Fibroblast of peridontal ligament (primary cell): ENCODE data around the gene TJP3.

Experiments
- DNase-seq: peaks from one replicate; pipeline ENCODE4 v3.0.0-alpha.2; 2010; ENCODE audit errors: extremely low read depth

The TJP3 gene

GRCh38 chr19:3691726-3692125 lies 16.5 kb upstream of the TJP3 start:
- no peak for DNase-seq

DNA sequence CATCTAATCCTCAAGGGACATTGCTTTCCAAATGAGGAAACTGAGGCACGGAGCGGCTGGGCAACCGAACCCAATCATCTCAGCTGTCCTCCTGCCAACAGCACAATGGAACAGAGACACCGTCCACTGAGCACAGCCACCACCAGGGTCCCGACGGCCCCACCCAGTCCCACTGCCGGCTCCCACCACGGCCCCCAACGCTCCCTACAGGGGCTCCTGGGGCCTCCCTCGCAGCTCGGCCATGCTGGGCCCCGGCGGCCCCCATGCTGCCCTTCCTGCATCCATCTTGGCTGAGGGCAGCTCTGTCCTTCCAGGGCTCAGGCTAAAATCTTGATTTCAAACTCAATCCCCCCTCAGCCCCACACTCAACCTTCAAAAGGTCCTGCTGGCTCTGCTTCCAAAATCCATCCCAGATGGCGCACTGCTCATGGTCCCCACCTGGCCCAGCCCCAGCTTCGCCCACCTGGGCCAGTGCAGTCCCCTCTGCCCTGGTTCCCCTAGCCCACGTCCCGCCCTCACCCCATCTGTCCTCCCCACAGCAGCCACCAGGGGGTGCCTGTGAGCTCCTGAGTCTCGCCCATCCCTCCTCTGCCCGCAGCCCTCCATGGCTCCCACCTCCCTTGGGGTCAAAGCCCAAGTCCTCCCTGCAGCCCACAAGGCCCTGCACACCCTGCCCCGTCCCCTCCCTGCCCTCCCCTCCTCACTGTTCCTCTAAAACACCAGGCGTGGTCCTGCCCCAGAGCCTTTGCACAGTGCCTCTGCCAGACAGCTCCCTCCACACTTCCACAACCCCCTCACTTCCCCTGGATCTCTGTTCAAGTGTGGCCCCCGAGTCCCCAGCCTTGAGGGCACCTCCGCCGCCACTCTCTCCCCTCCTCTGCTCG lies 15.8 kb upstream of the TJP3 start:
- no peak for DNase-seq

DNA sequence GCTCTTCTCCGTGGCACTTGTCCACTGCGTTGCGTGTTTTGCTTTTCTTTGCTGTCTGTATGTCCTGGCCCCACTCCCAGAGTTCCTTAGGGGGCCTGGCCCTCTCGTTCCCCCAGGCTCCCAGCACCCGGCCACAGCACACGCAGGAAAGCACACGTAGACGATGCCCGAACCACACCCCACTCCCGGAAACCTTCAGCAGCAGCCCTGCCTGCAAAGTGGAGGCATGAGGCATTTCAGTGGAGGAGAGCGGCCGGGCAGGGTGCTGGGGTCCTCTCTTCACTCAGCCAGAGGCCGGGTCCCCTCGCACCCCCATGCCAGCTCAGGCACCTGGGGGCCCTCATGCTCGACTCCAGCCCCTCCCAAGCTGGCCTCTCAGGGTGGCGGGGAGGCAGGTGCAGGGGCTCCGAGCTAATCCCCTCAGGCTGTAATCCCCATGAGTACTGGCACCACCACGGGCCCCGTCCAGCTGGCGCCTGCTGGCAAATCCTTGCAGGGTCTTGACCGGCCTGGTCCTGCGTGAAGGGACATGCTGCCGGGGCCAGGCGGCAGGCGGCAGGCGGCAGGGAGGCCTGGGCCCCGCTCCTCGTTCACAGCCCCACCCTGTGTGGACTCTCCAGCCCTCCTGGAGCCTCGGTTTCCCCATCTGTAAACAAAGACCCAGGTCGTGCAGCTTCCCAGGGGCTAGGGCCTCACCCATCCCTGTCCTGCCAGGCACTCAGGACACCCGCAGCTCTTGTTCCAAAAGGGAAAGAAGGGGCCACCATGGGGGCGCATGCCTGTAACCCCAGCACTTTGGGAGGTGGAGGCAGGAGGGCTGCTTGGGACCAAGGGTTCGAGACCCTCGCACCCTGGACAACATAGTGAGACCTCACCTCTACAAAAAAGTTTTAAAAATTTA lies 14.9 kb upstream of the TJP3 start:
- no peak for DNase-seq

GRCh38 chr19:3694361-3695123 lies 13.6 kb upstream of the TJP3 start:
- no peak for DNase-seq

GRCh38 chr19:3695124-3695733 lies 13.0 kb upstream of the TJP3 start:
- no peak for DNase-seq

DNA sequence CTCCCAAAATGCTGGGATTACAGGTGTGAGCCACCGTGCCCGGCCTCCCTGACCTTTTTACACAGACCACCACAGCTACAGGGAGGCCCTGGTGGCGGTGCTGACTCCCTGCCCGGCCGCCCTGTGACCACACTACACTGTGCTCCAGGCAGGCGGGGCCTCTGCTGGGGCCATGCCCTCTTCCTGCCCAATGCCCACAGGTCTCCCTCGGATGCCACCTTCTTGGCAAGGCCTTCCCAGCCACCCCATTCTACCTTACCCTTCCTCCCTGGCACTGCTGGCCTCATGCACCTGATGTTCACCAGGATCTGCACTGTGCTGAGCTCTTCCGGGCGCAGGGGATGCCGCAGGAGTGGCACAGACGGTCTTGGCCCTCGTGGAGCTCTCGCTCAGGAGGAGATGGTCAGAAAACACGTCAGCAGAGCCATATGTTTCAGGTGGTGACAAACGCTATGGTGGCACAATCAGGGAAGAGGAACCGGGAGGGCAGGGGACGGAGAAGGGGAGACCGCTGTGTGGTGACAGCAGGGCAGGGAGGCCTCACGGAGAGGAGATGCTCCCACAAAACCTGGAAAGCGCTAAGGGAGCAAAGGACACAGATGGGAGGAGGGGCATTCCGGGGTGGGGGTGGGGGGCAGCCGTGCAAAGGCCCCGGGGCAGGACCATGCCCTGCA lies 12.1 kb upstream of the TJP3 start:
- no peak for DNase-seq

GRCh38 chr19:3696660-3696995 lies 11.6 kb upstream of the TJP3 start:
- no peak for DNase-seq

- DNase-seq = no peak
Measured at GRCh38 chr19:3697094-3697493, 11.1 kb upstream of the TJP3 start.

- no peak for DNase-seq
Measured at GRCh38 chr19:3697671-3698385, 10.4 kb upstream of the TJP3 start.

DNA sequence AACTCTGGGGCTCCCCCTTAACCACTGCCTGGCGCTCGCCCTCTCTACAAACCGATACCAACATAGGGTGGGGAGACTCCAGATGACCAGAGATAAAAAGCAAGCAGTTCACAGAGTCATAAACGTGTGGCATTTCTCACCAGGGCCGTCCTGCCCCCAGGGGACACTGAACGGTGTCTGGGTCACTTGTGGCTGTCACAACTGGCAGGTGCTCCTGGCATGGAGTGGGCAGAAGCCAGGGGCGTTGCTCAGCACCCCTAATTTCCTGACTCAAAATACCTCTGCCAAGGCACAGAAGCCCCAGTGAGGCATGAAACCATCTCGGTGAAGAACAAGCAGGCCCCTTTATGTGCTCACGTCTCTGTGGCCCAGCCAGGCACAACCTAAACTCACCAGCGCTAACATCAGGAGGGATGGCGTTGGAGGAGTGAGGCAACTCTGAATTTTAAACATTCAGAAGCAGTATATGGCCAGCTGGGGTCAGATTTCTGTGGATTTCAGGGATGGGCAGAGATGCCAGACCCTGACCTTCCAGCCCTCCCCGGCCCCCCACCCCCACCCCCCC lies 9.7 kb upstream of the TJP3 start:
- peak; percentile 21 for DNase-seq

GRCh38 chr19:3698974-3699740 lies 9.0 kb upstream of the TJP3 start:
- DNase-seq = peak; percentile 49

- DNase-seq = no peak
Measured at GRCh38 chr19:3699741-3700241, 8.4 kb upstream of the TJP3 start.

DNA sequence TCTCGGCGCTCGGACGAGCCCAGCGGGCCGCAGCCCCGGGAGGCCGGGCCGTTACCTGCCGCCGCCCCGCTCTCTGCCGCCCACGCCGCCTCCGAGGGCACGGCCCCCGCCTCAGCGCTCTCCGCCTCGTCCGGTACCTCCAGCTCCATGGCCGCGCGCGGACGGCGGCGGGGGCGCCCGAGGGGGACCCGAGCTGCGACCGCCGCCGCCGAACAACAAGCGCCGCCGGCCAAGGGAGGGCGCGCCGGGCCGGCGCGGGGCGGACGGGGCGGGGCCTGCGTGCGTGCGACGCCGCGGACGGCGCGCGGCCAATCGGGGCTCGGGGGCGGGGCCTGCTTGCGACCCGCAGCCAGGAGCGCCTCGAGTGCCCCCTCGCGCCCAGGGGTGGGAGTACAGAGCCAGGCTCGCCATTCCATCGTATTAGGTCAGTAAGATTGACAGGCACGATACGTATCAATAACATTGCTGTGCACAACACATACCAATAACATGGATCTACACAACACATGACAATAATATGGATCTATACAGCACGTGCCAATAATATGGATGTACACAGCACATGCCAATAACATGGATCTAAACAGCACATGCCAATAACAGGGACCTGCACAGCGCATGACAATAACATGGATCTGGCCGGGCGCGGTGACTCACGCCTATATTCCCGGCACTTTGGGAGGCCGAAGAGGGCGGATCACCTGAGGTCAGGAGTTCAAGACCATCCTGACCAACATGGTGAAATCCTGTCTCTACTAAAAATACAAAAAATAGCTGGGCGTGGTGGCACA lies 7.7 kb upstream of the TJP3 start, which contains the start of gene PIP5K1C:
TSS of gene PIP5K1C (minus strand) at position 227 of the 791 bp plus-strand sequence. CDS start at position 149, 78 bp downstream.
- peak; percentile 76 for DNase-seq

DNA sequence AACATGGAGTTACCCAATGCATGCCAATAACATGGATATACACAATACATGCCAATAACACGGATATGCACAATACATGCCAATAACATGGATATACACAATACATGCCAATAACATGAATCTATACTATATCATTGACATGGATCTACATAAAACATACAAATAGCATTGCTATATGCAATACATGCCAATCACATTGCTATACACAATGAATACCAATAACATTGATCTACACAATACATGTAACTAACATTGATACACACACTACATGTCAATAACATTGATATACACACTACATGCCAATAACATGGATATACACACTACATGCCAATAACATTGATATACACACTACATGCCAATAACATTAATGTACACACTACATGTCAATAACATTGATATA lies 7.0 kb upstream of the TJP3 start:
- no peak for DNase-seq

- no peak for DNase-seq
Measured at GRCh38 chr19:3707868-3708206, 347 bp upstream of the TJP3 start.

DNA sequence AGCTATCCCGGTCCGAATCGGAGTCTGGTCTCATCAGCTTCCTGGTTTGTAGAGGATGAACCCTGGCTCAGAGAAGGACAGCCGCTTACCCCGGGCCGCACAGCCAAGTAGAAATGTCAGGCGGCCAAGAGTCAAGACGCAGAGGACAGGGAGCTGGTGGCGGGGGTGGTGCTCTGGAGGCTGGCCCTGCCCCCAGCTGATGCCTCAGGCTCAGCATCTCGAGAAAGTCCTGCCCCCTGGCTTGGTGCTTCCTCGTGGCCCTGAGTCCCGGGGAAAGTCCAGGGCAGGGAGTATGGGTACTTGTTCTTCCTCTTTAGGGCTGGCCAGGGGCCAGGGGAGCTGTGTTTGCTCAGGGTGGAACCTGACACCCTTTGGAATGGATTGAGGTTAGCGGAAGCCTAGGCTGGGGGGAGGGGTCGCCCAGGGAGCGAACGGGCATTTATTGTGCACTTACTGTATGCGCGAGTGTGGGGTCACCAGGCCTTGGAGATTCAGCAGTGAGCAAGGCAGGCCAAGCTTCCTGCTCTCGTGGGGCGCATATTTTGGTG lies 2.2 kb downstream of the TJP3 start:
- DNase-seq = peak; percentile 8

- no peak for DNase-seq
Measured at GRCh38 chr19:3712663-3713611, 4.8 kb downstream of the TJP3 start.
